HEK293T (cell line): Measurements from ENCODE around the gene UTP14C.

Experiments used
- FOXK2 ChIP-seq: fragments of 450-650 bp; IDR thresholded peaks from 2 replicates; pipeline ENCODE4 v1.6.1; 2016; ENCODE audit warnings: mild to moderate bottlenecking
- FOXM1 ChIP-seq: fragments of 450-650 bp; IDR thresholded peaks from 2 replicates; pipeline ENCODE4 v1.6.1; 2017; ENCODE audit warnings: mild to moderate bottlenecking, borderline replicate concordance
- LEF1 ChIP-seq: fragments of 450-650 bp; IDR thresholded peaks from 2 replicates; pipeline ENCODE4 v1.6.1; 2017; ENCODE audit warnings: mild to moderate bottlenecking, borderline replicate concordance
- SUZ12 ChIP-seq: fragments of 450-650 bp; IDR thresholded peaks from 2 replicates; pipeline ENCODE4 v1.6.1; 2016; ENCODE audit warnings: mild to moderate bottlenecking

GRCh38 chr13:52003541-52003940, 20.9 kb upstream of the UTP14C start:
- TF ChIP-seq SUZ12 (no peak), FOXM1 (no peak), FOXK2 (no peak), LEF1 (no peak)
